Fibroblast of the aortic adventitia (primary cell): ENCODE measurements around the gene MAU2. TPM values are rescaled to one million over a fixed set of nuclear protein-coding genes. Genes with fewer than 3 reads are reported as not detected.

Experiments used
- DNase-seq: peaks from one replicate; pipeline ENCODE4 v3.0.0-alpha.2; 2010; ENCODE audit warnings: low read depth
- H3K4me3 ChIP-seq: 2 replicates; pipeline ENCODE4 v1.5.1; 2011; ENCODE audit warnings: low read depth, mild to moderate bottlenecking, control low read depth, low read length, moderate library complexity
- total RNA-seq: library from RNA; depleted of rRNA; stranded (reverse); fragments of >200 nt; gene quantifications from 2 replicates; pipeline ENCODE4 v1.2.3, GENCODE V29; 2012; ENCODE audit warnings: low replicate concordance
- TF ChIP-seq, protein P1 (sequence below): IDR thresholded peaks from 2 replicates; pipeline ENCODE4 v1.5.1; 2011; ENCODE audit warnings: mild to moderate bottlenecking, low read length, control low read depth, inconsistent platforms; ENCODE audit not compliant: insufficient read depth

MAU2 gene
- total RNA-seq, 1 donor = 34.6 TPM

DNA sequence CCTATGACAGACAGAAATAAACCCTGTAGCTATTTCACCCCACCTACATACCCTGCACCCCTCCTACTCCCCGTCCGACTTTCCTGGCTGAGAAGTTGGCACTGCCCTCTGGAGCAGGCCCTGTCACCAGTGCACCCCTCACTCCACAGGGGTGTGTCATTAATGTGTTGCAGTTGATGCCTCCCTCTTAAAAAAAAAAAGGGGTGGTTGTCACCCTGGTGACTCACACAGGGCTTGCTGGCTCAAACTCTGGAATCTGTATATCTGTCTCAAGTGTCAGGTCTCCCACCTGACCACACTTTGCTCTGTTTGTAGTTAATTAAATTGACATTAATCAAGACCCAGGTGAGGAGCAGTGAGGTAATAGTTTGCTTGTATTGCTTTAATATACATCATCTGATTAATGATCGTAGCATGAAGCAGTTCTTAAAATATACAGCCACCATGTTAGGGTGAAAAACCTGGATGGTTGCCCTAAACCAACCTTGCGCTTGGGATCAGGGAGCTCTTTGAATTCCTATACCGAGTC is 82.8 kb downstream of the MAU2 start:
- DNase-seq = peak; percentile 40
- TF ChIP-seq, protein P1, sequence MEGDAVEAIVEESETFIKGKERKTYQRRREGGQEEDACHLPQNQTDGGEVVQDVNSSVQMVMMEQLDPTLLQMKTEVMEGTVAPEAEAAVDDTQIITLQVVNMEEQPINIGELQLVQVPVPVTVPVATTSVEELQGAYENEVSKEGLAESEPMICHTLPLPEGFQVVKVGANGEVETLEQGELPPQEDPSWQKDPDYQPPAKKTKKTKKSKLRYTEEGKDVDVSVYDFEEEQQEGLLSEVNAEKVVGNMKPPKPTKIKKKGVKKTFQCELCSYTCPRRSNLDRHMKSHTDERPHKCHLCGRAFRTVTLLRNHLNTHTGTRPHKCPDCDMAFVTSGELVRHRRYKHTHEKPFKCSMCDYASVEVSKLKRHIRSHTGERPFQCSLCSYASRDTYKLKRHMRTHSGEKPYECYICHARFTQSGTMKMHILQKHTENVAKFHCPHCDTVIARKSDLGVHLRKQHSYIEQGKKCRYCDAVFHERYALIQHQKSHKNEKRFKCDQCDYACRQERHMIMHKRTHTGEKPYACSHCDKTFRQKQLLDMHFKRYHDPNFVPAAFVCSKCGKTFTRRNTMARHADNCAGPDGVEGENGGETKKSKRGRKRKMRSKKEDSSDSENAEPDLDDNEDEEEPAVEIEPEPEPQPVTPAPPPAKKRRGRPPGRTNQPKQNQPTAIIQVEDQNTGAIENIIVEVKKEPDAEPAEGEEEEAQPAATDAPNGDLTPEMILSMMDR = no peak
- H3K4me3 ChIP-seq = no peak overlapping the region

- DNase-seq = peak; percentile 92
- TF ChIP-seq, protein P1 = peak; percentile 29
- peak within 1 kb of the TSS; percentile 79 for H3K4me3 ChIP-seq
Measured at GRCh38 chr19:19404879-19405860, 84.5 kb downstream of the MAU2 start, which contains the start of gene GATAD2A. TSS of gene GATAD2A (plus strand) at chr19:19405675. CDS start at chr19:19465346, 59,671 bp downstream.

DNA sequence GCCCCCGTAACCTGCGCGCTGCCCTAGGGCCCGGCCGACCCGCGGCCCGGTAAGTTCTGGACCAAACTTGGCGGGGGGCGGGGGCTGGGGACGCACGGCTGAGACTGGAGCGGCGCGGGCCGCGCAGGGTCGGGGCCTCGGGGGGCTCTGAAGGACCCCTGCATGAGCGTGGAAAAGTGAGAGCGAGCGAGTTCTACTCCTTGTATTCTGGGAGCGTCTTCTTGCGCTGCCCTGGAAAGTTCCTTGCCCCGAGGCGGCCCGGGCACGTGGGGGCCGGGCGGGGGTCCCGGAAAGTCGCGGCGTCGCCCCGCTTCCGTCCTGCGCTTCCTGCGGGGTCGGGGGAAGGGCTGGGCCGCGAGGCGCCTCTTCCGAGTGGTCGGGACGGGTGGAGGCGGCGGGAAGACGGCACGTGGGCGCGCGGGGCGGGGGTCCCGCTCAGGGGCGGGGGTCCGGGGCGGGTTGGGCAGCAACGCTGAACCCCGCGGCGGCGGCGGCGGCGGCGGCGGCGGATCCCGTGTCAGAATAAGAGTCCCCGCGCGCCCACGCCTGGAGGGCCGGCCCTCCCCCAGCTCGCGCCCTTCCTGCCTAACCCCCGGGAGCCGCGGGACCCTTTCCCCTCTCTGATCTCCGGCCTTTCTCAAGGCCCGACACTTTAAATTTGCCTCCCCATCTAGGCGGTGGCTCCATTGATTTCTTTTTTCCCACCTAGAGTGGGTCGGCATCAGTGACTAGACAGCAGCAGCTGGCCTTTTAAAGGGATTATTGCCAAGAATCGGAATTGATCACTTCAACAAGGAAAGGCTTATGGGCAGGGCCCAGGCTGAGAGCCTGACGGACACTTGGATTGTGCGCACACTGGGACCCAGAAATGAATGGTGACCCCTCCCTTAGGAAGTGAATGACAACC is 85.6 kb downstream of the MAU2 start:
- H3K4me3 ChIP-seq = peak overlapping the region; percentile 79
- TF ChIP-seq, protein P1 = no peak
- DNase-seq = peak; percentile 71

DNA sequence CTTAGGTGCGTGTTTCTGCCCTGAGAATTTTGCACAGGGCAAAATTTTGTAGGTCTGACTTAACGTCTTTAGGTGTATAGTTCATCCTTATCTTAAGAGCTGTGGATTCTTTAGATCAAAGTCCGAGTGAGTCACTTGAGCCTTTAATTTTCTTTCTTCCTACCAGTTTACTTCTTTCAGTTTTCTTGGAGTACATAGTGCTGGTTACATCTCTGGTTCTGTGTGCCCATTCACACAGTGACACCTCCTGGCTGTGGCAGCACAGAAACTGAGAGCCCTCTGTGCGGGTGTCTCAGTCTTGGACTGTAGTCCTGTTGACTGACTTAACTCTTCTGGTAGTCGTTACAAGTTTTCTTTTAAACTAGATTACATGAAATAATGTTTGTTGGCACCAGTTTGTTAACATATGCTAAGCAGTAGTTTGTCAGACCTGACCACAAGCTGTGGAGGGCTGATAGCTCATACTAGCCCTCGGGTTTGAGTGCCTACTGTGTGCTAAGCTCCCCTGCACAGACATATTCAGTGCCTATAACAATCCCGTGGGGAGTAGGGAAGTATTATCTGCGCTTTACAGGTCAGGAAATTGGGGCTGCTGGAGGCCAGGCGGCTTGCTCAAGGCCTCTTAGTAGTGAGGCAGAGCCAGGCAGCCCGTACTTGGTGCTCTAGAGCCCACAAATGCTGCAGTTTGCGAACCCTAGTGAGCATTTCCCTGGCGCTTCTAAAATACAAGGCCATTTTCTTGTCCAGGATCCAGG is 86.4 kb downstream of the MAU2 start:
- peak; percentile 53 for DNase-seq
- peak overlapping the region; percentile 79 for H3K4me3 ChIP-seq
- TF ChIP-seq, protein P1 = peak; percentile 42

DNA sequence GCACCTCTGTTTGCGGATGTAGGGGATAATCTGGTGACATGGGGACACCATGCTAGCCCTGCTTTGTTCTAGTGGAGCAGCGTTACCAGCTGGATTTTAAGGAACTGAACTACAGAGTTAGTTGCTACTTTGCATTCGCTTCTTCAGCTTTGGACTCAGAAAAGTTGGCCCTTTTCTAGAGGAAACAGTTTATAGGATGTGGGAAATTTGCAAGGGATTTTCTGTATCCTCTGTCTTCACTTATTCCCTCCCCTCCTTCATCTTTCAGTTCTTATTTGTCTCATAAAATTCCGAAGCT is 87.0 kb downstream of the MAU2 start:
- no peak for DNase-seq
- TF ChIP-seq, protein P1 = no peak
- peak overlapping the region; percentile 79 for H3K4me3 ChIP-seq

Other genes starting within 250 kb of the MAU2 start
- gene TMEM161A, start 182.4 kb upstream of the MAU2 start, total RNA-seq = 6.7 and 9.3 TPM in 2 replicates
- 0.27 TPM in 1 of 2 replicates, not detected in the other for gene MEF2B, start 150.6 kb upstream of the MAU2 start, total RNA-seq
- gene BORCS8, start 128.7 kb upstream of the MAU2 start, total RNA-seq = 3.5 and 13.8 TPM in 2 replicates
- 38.0 and 61.2 TPM in 2 replicates for gene RFXANK, start 128.6 kb upstream of the MAU2 start, total RNA-seq
- gene NR2C2AP, start 117.4 kb upstream of the MAU2 start, total RNA-seq = 3.4 and 17.8 TPM in 2 replicates
- not detected in 2 replicates for gene NCAN, start 108.9 kb upstream of the MAU2 start, total RNA-seq
- 0.27 TPM in 1 of 2 replicates, not detected in the other for gene TM6SF2, start 47.5 kb upstream of the MAU2 start, total RNA-seq
- 22.6 and 32.4 TPM in 2 replicates for gene SUGP1, start 320 bp upstream of the MAU2 start, total RNA-seq
- gene GATAD2A, start 84.8 kb downstream of the MAU2 start, total RNA-seq = 36.7 and 46.4 TPM in 2 replicates
- 1.9 and 4.3 TPM in 2 replicates for gene TSSK6, start 194.7 kb downstream of the MAU2 start, total RNA-seq
- 127 and 166 TPM in 2 replicates for gene NDUFA13, start 195.4 kb downstream of the MAU2 start, total RNA-seq
- gene YJEFN3, start 208.1 kb downstream of the MAU2 start, total RNA-seq = 0.45 and 1.4 TPM in 2 replicates
- gene CILP2, start 217.4 kb downstream of the MAU2 start, total RNA-seq = 0.18 and 2.5 TPM in 2 replicates